GM10266 (cell line): ENCODE results near the gene OR52D1.

Source experiments
- DNase-seq: peaks from one replicate; pipeline ENCODE4 v3.0.0; 2012; ENCODE audit errors: extremely low spot score
- TF ChIP-seq, protein P1 (sequence below): IDR thresholded peaks from 2 replicates; pipeline ENCODE4 v1.5.1; 2012; ENCODE audit warnings: mild to moderate bottlenecking, low read depth; ENCODE audit not compliant: control insufficient read depth, insufficient read depth; ENCODE audit errors: missing control alignments

Gene OR52D1

DNA sequence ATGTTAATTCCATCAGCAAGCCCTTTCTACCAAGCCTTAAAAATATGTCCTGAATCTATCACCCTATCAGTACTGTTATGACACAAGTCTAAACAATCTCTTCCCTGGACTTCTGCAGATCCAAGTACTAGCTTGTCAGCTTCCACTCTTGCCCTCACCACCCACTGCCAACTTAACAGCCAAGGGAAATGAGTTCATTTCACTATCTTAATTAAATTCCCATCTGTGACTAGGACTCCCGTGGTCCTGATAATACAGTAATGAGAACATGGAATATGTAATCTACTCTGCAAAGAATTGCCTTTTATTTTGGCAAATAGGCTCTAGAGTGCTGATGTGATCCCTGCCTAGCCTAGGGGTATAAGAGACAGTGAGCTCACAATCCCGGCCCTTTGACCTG lies 11.2 kb downstream of the OR52D1 start:
- DNase-seq = no peak
- TF ChIP-seq, protein P1, sequence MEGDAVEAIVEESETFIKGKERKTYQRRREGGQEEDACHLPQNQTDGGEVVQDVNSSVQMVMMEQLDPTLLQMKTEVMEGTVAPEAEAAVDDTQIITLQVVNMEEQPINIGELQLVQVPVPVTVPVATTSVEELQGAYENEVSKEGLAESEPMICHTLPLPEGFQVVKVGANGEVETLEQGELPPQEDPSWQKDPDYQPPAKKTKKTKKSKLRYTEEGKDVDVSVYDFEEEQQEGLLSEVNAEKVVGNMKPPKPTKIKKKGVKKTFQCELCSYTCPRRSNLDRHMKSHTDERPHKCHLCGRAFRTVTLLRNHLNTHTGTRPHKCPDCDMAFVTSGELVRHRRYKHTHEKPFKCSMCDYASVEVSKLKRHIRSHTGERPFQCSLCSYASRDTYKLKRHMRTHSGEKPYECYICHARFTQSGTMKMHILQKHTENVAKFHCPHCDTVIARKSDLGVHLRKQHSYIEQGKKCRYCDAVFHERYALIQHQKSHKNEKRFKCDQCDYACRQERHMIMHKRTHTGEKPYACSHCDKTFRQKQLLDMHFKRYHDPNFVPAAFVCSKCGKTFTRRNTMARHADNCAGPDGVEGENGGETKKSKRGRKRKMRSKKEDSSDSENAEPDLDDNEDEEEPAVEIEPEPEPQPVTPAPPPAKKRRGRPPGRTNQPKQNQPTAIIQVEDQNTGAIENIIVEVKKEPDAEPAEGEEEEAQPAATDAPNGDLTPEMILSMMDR = no peak

DNA sequence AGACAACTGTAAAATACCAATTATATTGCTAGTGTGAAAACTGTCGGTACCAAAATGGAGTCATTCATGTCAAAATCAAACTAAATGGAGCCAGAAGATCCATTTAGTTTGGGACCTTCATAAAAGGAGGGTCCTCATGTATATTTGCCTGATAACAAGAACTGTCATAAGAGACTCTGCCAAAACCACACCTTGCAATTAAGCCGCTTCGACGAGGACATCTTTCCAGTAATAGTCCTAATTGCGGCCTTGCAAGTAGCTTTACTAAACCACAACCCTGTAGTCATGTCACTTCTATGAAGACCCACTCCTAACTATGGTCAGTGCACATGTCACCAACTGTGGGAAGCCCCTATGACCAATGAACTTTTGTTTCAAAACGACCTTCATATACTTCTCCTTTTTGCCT lies 11.9 kb downstream of the OR52D1 start:
- no peak for DNase-seq
- TF ChIP-seq, protein P1 = no peak

DNA sequence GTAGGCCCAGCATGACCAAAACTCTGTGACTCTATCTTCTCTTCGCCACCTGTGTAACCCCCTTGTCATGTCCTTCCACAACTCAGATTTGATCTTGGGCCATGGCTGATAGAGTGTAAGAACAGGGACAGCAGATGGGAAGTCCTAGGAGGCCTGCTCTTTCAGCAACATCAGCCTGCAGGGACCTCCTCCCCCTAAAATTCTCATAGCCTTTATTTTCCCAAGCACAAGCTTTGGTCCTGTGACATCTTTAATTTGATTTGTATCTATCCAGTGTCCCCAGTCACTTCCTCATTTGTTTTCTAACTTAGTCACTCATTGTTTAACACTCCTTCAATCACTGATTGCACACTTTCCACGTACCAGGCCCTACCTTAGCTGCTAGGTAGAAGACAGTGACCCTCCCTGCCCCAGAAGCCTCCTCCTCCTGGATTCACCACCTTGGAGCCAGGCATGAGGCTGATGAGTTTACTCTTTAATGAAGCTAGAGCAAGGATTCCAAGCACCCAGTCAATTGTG lies 16.0 kb downstream of the OR52D1 start:
- DNase-seq = no peak
- TF ChIP-seq, protein P1 = no peak

DNA sequence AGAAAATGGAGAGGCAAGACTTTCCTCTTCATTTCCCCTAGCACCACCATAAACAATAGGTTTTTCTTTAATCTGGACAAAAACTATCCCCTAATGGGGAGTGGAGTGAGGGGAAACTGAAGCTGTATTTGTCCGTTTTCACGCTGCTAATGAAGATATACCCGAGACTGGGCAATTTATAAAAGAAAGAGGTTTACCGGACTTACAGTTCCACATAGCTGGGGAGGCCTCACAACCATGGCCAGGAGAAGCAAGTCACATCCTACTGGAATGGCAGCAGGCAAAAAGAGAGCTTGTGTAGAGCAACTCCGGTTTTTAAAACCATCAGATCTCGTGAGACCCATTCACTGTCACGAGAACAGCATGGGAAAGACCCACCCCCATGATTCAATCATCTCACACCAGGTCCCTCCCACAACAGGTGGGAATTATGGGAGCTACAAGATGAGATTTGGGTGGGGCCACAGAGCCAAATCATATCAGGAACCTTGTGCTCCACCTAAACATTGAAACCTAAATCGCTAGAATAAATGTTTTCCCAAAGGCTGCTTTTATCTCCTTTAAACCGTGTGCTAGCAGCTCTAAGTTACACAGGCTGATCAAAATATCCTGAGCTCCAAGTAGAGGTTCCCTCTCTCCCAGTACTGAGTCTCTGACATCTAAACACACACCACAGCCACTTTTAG lies 17.0 kb downstream of the OR52D1 start:
- DNase-seq = no peak
- TF ChIP-seq, protein P1 = no peak

DNA sequence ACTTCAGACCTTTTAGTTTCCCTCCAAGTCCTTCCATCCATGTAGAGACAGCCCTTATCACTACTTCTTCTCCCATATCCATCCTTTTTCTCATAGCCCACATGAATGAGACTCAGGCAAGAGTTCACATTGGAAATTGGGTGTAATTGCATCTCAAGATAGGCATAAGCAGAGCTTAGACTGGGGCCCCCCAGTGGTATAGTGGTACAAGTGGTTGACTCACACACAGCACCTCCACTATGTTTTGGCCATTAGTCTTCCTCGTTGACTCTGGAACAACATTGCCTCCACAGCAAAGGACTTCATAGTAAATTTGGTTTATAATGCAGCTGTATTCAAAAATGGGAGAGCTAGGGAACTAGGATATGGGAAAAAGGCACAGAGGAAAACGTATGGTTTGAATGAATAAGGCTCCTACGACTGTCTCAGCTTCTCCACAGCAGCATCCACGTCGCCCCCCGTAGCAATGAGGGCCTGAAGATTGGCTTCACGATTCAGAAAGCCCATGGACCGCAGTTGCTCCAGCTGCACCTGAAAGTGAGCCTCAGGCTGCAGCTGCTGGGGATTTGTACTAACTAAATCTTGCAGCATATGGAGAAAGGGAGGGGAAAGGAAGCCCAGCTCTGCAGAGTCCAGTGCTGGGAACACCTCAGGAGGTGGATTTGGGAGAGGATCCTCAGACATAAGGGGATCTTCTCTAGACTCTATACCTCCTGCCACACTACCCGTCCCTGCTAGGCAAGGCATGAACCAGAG lies 18.9 kb downstream of the OR52D1 start:
- TF ChIP-seq, protein P1 = no peak
- DNase-seq = no peak

DNA sequence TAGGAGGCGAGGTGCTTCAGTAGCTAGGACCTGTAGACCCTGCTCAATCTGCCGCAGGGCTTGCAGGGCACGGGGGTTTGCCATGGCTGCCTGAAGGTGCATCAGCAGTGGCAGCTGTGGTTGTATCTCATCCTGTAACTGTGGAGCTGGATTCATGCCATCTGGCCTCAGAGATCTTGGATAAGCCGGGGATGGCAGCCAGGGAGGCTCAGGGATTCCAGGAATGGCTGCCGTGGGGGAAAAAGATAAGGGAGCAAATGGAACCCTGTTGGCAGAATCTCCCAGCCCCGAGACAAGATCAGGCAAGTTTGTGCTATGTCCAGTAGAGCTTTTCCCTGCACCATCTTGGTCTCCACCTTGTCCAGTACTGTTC lies 19.4 kb downstream of the OR52D1 start:
- DNase-seq = no peak
- TF ChIP-seq, protein P1 = no peak

DNA sequence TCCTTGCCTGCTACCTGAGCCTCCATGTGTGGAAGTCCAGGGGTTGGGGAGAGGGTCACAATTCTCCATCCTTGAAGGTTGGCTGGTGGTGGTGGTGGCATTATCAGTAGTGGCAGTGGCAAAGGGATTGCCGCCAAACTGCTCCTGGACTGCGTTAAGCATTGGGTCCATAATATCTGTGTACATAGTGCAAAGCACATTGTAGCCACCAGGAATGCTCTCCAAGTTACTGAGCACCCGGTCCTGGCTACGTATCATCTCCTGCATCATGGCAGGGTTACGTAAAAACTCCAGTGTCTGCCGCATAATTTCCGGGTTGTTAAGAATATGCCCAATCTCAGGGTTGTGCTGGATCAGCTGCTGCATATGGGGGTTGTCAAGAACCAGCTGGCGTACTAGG lies 20.1 kb downstream of the OR52D1 start:
- DNase-seq = no peak
- TF ChIP-seq, protein P1 = no peak
